GM18858 (cell line): Measurements from ENCODE around the gene AGBL4.

Source experiments
- ATAC-seq: cut with Tn5 transposase; IDR thresholded peaks from one replicate; pipeline ENCODE4 v1.9.1; 2021; ENCODE audit not compliant: unreplicated experiment

AGBL4 gene

GRCh38 chr1:48616710-48617109 lies 1407.0 kb downstream of the AGBL4 start:
- no peak for ATAC-seq

- ATAC-seq: no peak
Observed at GRCh38 chr1:48611841-48612240, 1411.9 kb downstream of the AGBL4 start.

- ATAC-seq: no peak
Observed at GRCh38 chr1:48610628-48611542, 1412.9 kb downstream of the AGBL4 start.

GRCh38 chr1:48608882-48609281 lies 1414.9 kb downstream of the AGBL4 start:
- no peak for ATAC-seq

- no peak for ATAC-seq
Observed at GRCh38 chr1:48603222-48603621, 1420.5 kb downstream of the AGBL4 start.

DNA sequence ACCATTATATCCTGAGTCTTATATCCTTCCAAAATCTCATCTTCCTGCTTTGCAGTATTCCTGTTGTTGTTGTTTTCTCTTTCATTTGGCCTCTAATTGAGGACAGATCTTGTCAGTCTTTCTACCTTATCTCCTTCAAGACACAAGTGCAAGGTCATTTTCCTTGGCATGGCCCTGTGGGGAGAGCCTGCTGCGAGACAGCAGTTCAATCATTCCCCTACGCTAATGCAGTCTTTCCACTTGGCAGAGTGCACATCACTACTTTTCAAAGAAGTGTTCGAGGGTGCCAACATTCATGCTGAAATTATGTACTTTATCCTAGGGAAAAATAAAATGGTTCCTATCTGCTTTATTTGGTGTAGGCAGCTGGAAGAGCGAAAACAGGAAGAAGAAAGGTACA lies 1421.4 kb downstream of the AGBL4 start:
- ATAC-seq: no peak

DNA sequence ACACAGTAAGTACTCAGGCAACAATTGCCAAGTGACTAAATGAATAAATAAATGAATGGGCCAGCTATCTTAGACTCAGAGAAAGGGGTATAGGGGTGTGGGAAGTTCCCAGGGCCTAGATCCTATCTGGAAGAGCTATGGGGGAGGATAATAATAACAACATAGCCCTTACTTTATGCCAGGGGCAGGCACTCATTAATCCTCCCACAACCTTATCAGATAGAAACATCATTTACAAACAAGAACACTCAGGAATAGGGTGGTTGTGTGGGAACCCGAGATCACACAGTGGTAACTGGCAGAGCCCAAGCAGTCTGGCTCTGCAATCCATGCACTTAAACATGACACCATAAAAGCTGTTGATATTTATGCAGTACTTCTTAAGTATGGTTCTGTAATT lies 1423.6 kb downstream of the AGBL4 start:
- no peak for ATAC-seq

DNA sequence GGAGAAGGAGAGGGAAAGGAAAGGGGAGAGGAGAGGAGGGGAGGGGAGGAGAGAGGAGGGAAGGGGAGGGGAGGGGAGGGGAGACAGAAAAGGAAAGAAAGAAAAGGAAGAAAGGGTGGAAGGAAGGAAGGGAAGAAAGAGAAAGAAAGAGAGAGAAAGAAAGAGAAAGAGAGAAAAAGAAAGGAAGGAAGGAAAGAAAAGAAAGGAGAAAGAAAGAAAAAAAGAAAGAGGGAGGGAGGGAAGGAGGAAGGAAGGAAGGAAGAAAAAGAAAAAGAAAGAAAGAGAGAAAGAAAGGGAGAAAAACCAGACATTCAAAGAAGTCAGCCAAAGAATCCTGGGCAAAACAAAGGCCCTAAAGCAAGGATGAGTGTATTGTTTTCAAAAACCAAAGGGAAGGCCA lies 1426.1 kb downstream of the AGBL4 start:
- ATAC-seq: no peak

DNA sequence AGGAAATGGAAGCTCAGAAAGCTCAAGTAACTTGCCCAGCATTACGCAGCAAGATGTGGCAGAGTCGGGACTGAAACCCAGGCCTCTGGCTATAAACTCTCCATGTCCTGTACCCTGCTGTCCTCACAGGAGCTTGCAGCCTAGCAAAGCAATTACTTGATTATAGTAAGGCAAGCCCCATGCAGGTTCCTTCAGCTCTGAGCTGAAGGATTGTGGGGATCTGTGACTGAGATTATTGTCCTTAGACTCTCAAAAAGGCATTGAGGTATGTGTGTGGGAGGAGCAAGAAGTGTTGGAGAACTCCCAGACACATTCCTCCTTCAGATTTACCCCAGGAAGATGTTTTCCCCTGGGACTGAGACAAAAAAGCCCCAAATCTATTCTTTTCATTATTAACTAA lies 1427.7 kb downstream of the AGBL4 start:
- no peak for ATAC-seq

GRCh38 chr1:48595613-48596012 lies 1428.1 kb downstream of the AGBL4 start:
- ATAC-seq: no peak

GRCh38 chr1:48592330-48592729 lies 1431.4 kb downstream of the AGBL4 start:
- no peak for ATAC-seq

DNA sequence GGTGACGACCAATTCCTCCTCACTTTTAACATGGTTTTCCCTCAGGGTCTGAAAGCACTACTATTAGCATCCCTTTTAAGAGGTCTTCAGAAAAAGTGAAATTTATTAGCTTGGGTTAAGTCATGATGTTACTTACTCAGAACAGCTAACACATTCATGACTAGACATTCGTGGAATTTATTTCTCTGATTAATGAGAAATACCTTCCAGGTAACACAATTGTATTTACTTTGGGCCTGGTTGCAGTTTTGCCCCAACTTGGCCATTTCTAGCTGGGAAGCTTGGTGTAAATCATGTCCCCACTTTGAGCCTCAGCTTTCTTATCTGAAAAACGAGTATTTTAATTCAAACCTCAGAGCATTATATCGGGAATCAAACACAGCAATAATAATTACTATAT lies 1432.6 kb downstream of the AGBL4 start:
- ATAC-seq: no peak

DNA sequence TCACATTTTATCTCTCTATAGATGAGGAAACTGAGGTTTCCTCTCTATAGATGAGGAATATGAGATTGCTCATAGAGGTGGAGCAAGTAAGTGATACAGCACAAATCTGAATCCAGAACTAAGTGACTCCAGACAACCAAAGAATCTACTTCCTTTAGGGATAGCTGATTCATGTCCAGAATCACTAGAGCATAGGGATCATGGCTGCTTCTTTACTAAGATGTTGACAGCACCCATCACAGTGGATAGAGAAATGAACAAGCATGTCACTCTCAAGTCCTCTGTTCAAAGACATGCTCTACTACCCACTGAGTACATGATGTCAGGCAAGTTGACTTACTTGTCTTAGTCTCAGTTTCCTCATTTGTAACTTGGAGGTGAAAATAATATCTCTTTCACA lies 1435.7 kb downstream of the AGBL4 start:
- no peak for ATAC-seq

GRCh38 chr1:48582408-48582807 lies 1441.3 kb downstream of the AGBL4 start:
- ATAC-seq: no peak

DNA sequence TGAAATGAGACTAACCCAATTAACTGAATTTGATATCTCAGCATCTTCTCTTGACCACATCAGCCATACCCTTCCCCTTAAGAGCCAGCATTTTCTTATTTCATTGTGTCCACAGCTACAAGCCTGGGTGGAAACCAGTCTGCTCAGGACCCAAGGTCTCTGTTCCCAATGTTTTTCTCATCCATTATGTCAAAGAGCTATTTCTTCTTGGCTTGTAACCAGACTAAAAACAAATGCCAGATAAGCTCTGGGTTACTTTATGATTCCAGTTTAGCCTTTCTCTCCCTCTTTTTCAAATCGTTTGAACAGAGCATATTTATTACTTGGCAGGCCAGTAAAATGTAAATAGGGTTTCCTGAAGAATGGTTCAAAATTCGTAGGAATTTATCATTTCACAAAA lies 1442.5 kb downstream of the AGBL4 start:
- ATAC-seq: no peak

- ATAC-seq: no peak
Observed at GRCh38 chr1:48576565-48576964, 1447.2 kb downstream of the AGBL4 start.

GRCh38 chr1:48572646-48573258 lies 1451.0 kb downstream of the AGBL4 start:
- ATAC-seq: peak; percentile 53

DNA sequence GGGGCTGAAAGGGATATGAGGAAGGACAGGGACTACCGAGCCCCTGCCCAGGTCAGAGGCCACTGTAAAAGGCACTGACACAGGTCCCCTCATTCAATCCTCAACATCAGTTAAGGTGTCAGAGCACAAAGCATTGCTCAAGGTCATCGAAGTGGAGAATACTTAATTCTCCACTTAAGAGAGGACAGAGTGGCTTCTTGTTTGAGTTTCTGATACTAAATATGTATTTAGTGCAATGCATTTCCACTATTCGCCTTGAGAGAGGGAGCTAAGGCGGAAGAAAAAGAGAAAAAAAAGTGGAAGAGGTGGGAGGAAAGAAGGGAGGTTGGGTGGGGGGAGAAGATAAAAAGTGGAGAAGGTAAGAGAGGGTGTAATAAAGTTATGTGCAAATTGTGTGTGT lies 1451.6 kb downstream of the AGBL4 start:
- no peak for ATAC-seq

DNA sequence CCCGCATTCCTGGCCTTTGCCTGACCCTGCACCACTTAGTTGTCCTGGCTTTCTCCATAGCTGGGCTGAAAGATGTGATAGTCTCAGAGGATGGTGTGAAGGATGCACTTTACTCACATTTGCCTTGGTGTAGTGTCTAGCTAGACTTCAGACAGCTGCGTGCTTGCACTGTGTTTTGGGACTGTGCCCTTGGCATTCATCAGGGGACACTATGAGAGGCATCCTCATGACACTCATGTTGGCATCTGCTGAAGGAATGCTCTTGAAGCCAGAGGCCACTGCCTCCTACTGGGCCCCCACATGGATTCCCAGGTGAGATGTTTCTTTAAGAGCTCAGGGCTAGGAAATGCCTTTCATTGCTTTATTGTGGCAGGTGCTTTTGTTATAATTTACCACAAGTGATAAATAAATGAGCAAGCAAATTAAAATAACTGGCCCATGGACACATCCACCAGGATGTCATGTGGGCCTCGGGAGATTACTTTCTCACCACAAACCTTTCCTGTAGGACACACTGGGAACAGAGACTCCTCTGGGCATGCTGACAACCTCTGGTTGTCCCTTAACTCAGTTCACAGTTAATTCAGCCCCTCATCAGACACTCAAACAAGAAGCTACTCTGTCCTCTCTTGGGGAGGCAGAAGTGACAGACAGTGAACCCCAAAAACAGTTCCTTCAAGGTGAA lies 1452.3 kb downstream of the AGBL4 start:
- no peak for ATAC-seq

GRCh38 chr1:48570568-48570967 lies 1453.2 kb downstream of the AGBL4 start:
- no peak for ATAC-seq

GRCh38 chr1:48568501-48568900 lies 1455.3 kb downstream of the AGBL4 start:
- no peak for ATAC-seq

- ATAC-seq: no peak
Observed at GRCh38 chr1:48566492-48566891, 1457.3 kb downstream of the AGBL4 start.
